HepG2 (cell line): ENCODE measurements around the gene ZNF169. TPM values are rescaled to one million over a fixed set of nuclear protein-coding genes. Genes with fewer than 3 reads are reported as not detected.

Source experiments
- ARNTL ChIP-seq: sonication (generic); formaldehyde crosslinking; IDR thresholded peaks from 2 replicates; pipeline ENCODE4 v1.4.0; 2020; ENCODE audit warnings: mild to moderate bottlenecking, missing genetic modification reagents
- CEBPG ChIP-seq: IDR thresholded peaks from 2 replicates; pipeline ENCODE4 v1.6.1; 2016
- CENPT ChIP-seq: sonication (generic); formaldehyde crosslinking; IDR thresholded peaks from 2 replicates; pipeline ENCODE4 v1.8.0; 2022; ENCODE audit warnings: low read depth, mild to moderate bottlenecking, moderate library complexity, missing genetic modification reagents
- CHCHD3 ChIP-seq: sonication (generic); formaldehyde crosslinking; IDR thresholded peaks from 2 replicates; pipeline ENCODE4 v1.8.0; 2022; ENCODE audit warnings: mild to moderate bottlenecking, missing genetic modification reagents, moderate library complexity
- HDAC2 ChIP-seq: sonication (generic); formaldehyde crosslinking; IDR thresholded peaks from 2 replicates; pipeline ENCODE4 v1.4.0; 2020; ENCODE audit warnings: missing genetic modification reagents
- MAFG ChIP-seq: sonication (generic); formaldehyde crosslinking; IDR thresholded peaks from 2 replicates; pipeline ENCODE4 v1.5.1; 2020; ENCODE audit warnings: mild to moderate bottlenecking, missing genetic modification reagents
- MIER2 ChIP-seq: IDR thresholded peaks from 2 replicates; pipeline ENCODE4 v1.6.1; 2016; ENCODE audit warnings: missing biosample characterization, missing genetic modification reagents
- NCOA1 ChIP-seq: sonication (generic); formaldehyde crosslinking; IDR thresholded peaks from 2 replicates; pipeline ENCODE4 v1.9.0; 2021; ENCODE audit warnings: missing genetic modification reagents
- NFRKB ChIP-seq: fragments of 450-650 bp; IDR thresholded peaks from 2 replicates; pipeline ENCODE4 v1.6.1; 2017
- NR2F2 ChIP-seq: IDR thresholded peaks from 2 replicates; pipeline ENCODE4 v1.6.1; 2012; ENCODE audit warnings: low read depth, inconsistent platforms, borderline replicate concordance
- PHF21A ChIP-seq: sonication (generic); formaldehyde crosslinking; IDR thresholded peaks from 2 replicates; pipeline ENCODE4 v1.5.0; 2020; ENCODE audit warnings: mild to moderate bottlenecking, missing genetic modification reagents
- SMYD3 ChIP-seq: sonication (generic); formaldehyde crosslinking; IDR thresholded peaks from 2 replicates; pipeline ENCODE4 v1.8.1; 2023; ENCODE audit warnings: mild to moderate bottlenecking, missing genetic modification reagents
- TSC22D2 ChIP-seq: sonication (generic); formaldehyde crosslinking; IDR thresholded peaks from 2 replicates; pipeline ENCODE4 v1.5.1; 2020; ENCODE audit warnings: missing genetic modification reagents, mild to moderate bottlenecking, borderline replicate concordance
- UBTF ChIP-seq: sonication (generic); formaldehyde crosslinking; IDR thresholded peaks from 2 replicates; pipeline ENCODE4 v1.4.0; 2020; ENCODE audit warnings: mild to moderate bottlenecking, missing genetic modification reagents
- ZGPAT ChIP-seq: IDR thresholded peaks from 2 replicates; pipeline ENCODE4 v1.6.1; 2016; ENCODE audit warnings: mild to moderate bottlenecking
- ZNF263 ChIP-seq: sonication (generic); formaldehyde crosslinking; IDR thresholded peaks from 2 replicates; pipeline ENCODE4 v1.4.0; 2020; ENCODE audit warnings: missing genetic modification reagents
- ZNF512 ChIP-seq: sonication (generic); formaldehyde crosslinking; IDR thresholded peaks from 2 replicates; pipeline ENCODE4 v1.4.0; 2020; ENCODE audit warnings: mild to moderate bottlenecking, missing genetic modification reagents
- ZNF549 ChIP-seq: sonication (generic); formaldehyde crosslinking; IDR thresholded peaks from 2 replicates; pipeline ENCODE4 v1.5.0; 2020; ENCODE audit warnings: missing genetic modification reagents
- ZNF619 ChIP-seq: sonication (generic); formaldehyde crosslinking; IDR thresholded peaks from 2 replicates; pipeline ENCODE4 v1.4.0; 2020; ENCODE audit warnings: mild to moderate bottlenecking, missing genetic modification reagents
- ZNF747 ChIP-seq: sonication (generic); formaldehyde crosslinking; IDR thresholded peaks from 2 replicates; pipeline ENCODE4 v1.8.1; 2023; ENCODE audit warnings: missing genetic modification reagents, mild to moderate bottlenecking, borderline replicate concordance
- polyA plus RNA-seq, 8 experiments: library from polyadenylated mRNA; depleted of rRNA in 3 of 8; stranded (reverse) in 7 of 8; unstranded in 1 of 8; fragments of >200 nt; fragmentation: Illumina TruSeq in 4 of 8; extraction: Trizol in 4 of 8; gene quantifications; 2 replicates each; pipeline versions ENCODE4 v1.2.1 to v1.2.3, GENCODE V29; 2011 to 2016; ENCODE audit warnings: low read depth in 4 of 8, missing spikeins in 1 of 8, mixed read lengths in 1 of 8; ENCODE audit not compliant: insufficient read depth in 1 of 8
- total RNA-seq, 5 experiments: library from RNA; depleted of rRNA; stranded (reverse); fragments of >200 nt; fragmentation: Illumina TruSeq; extraction: Trizol; gene quantifications; 2 replicates each; pipeline ENCODE4 v1.2.3, GENCODE V29; 2016; ENCODE audit warnings: low read depth in 1 of 5
- TF ChIP-seq, protein P1 (sequence below): sonication (generic); formaldehyde crosslinking; IDR thresholded peaks from 2 replicates; pipeline ENCODE4 v1.4.0; 2020; ENCODE audit warnings: missing genetic modification reagents, borderline replicate concordance

The ZNF169 gene
- total and polyA plus RNA-seq, 2 of the 13 experiments (the other 11 are each of a cell fraction or from before 2014, with no cell fraction given), result 2.1 to 6.3 TPM

DNA sequence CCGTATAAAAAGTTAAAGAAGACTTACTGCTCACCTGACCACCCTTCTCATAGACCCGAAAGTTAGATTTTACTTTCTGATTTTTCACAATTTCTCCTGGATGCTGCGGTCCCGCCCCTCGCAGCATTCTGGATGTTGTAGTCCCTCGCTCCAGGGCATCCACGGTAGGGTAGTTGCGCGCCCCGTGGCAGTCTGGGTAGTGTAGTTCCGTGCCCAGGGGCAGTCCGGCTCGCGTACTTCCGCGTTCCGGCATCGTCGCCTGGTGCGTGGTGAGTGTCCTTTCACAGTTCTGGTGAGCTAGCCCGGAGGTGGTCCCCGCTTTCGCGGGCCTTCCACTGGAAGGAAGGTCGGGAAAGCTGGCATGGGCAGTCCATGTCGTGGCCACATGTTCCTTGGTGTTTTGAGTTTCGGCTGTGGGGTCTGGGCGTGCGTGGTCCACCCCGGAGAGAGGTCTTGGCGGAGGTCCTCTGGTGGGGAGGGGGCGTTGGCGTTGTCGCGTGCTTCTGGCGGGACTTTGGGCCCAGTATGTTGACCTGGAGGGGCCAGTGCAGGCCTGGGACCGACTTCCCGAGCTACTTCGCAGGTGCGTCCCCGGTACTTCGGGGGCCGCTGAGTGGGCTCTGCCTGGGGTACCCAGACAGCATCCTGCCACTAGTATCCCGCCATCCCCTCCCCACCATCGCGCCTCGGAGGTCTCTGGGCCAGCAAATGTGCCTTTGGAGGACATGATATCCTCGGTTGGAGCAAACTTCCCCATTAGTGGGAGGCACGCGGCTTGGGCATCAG, at the start of gene ZNF169 (continued):
- TF ChIP-seq ZNF512 (CRISPR knock-in tag) (no peak), ZGPAT (CRISPR knock-in tag) (peak; percentile 49; the same call in 1 of the 2 replicates), ARNTL (CRISPR knock-in tag) (no peak), ZNF263 (no peak), NCOA1 (peak; percentile 39; the same call in 1 of the 2 replicates), HDAC2 (CRISPR knock-in tag) (peak; percentile 69; the same call in 1 of the 2 replicates), UBTF (CRISPR knock-in tag) (peak; percentile 63; the same call in 1 of the 2 replicates), PHF21A (CRISPR knock-in tag) (no peak), MAFG (CRISPR knock-in tag) (no peak), NFRKB (no peak), CENPT (CRISPR knock-in tag) (no peak), NR2F2 (no peak), MIER2 (CRISPR knock-in tag) (no peak), ZNF619 (CRISPR knock-in tag) (no peak), ZNF747 (CRISPR knock-in tag) (no peak), SMYD3 (CRISPR knock-in tag) (no peak), CHCHD3 (CRISPR knock-in tag) (no peak), TSC22D2 (CRISPR knock-in tag) (no peak), CEBPG (peak; percentile 47), ZNF549 (no peak)
- TF ChIP-seq, protein P1, sequence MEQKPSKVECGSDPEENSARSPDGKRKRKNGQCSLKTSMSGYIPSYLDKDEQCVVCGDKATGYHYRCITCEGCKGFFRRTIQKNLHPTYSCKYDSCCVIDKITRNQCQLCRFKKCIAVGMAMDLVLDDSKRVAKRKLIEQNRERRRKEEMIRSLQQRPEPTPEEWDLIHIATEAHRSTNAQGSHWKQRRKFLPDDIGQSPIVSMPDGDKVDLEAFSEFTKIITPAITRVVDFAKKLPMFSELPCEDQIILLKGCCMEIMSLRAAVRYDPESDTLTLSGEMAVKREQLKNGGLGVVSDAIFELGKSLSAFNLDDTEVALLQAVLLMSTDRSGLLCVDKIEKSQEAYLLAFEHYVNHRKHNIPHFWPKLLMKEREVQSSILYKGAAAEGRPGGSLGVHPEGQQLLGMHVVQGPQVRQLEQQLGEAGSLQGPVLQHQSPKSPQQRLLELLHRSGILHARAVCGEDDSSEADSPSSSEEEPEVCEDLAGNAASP (CRISPR knock-in tag), result no peak
